ENCODE measurements around the gene FCGR2B. TPM values are rescaled to one million over a fixed set of nuclear protein-coding genes. Genes with fewer than 3 reads are reported as not detected.
"Not testable (repeated sequence)": the region's sequence is repeated elsewhere in the genome, so short reads cannot be mapped to it uniquely, and the experiment has no call there.

The FCGR2B gene
- total RNA-seq, 4 donors from 2014 or later, result 5.3 to 9.1 (median 6.0) TPM

DNA sequence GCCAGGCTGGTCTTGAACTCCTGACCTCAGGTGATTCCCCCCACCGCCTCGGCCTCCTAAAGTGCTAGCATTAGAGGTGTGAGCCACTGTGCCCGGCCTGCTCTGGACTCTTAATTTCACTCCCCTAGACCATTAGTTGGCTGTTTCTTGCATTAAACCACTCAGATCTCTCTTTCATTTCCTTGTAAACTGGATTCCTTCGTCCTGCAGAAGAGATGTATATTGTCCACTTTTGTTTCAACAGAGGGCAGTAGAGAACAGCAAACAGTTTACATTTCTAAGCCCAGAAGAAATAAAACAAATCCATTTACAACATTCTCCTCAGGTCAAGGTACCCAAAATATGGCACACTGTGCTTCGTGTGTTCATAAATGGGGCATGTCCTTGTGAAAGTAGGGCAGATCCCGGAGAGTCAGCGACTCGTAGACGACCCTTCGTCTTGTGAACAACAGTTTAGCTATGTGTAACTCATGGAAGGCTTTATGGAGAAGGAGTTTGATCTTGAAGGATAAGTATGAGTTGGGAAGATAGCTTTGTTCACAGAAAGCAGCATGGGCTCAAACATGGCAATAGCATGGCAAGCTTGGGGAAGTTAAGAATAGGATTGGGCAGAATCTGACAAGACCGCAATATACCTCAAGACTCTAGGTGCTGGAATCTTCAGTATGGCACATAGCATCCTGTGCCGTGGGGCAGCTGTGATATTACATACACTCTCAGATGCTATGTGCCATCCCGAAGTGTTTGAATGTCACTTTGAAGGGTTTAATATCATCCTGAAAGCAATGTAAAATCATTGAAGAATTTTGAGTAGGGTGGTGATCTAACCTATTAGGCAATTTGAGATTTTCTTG, 15.2 kb upstream of the FCGR2B start:
- not testable (repeated sequence) for H3K4me3 ChIP-seq; H3K27me3 ChIP-seq; H3K27ac ChIP-seq; H3K4me1 ChIP-seq; H3K9me3 ChIP-seq; DNase-seq (ENCODE audit: low spot score in 2 of 2); H3K36me3 ChIP-seq
- TF ChIP-seq, protein P1, sequence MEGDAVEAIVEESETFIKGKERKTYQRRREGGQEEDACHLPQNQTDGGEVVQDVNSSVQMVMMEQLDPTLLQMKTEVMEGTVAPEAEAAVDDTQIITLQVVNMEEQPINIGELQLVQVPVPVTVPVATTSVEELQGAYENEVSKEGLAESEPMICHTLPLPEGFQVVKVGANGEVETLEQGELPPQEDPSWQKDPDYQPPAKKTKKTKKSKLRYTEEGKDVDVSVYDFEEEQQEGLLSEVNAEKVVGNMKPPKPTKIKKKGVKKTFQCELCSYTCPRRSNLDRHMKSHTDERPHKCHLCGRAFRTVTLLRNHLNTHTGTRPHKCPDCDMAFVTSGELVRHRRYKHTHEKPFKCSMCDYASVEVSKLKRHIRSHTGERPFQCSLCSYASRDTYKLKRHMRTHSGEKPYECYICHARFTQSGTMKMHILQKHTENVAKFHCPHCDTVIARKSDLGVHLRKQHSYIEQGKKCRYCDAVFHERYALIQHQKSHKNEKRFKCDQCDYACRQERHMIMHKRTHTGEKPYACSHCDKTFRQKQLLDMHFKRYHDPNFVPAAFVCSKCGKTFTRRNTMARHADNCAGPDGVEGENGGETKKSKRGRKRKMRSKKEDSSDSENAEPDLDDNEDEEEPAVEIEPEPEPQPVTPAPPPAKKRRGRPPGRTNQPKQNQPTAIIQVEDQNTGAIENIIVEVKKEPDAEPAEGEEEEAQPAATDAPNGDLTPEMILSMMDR (IDR thresholded peaks at IDR 0.05), result peak in 1 of 2 donors; percentile 24
- 63% methylated on average over 12 of the region's 13 CpGs for whole genome bisulfite sequencing

DNA sequence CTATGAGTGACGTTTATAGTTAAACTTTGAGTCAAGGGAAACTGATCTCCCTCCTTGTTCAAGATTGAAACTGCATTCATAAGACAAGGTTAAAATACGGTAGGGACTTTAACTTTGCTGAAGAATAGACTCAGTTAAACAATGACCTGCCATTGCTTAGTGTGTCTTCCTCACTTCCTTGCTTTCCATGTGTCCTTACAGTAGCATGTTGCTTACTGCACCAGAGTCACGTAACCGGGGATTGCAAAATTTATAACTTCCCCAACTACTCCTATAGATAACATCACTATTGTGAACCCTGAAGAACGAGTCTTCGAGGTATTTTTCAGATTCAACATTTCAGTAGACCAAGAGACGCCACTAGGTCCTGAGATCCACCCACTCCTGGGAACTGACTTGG, 9.4 kb upstream of the FCGR2B start:
- not testable (repeated sequence) for H3K4me3 ChIP-seq; H3K4me1 ChIP-seq; H3K9me3 ChIP-seq; DNase-seq (ENCODE audit: low spot score in 2 of 2); H3K27me3 ChIP-seq; H3K27ac ChIP-seq; H3K36me3 ChIP-seq
- 74% methylated on average over 2 of the region's 7 CpGs for WGBS

DNA sequence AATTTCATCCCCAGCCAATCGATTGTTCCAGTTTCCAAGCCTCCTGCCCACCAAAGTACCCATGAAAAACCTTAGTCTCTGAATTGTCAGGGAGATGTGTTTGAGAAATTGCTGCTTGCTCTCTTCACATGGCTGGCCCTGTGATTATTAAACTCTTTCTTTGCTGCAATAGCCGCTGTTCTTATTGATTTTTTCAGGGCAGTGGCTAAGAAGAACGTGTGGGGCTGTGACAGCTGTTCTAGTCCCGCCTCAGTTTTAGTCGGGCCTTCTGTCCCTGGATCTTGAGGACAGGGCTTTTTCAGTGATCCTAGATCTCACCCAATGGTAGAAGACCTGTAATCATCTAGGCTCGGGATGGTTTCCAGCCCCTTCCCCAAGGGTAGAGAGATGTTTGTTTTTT, 9.0 kb upstream of the FCGR2B start:
- WGBS, result 75% methylated on average over 6 of the region's 6 CpGs
- DNase-seq (ENCODE audit: low spot score in 2 of 2); H3K4me1 ChIP-seq; H3K4me3 ChIP-seq; H3K36me3 ChIP-seq; H3K27ac ChIP-seq; H3K9me3 ChIP-seq; H3K27me3 ChIP-seq: not testable (repeated sequence)

DNA sequence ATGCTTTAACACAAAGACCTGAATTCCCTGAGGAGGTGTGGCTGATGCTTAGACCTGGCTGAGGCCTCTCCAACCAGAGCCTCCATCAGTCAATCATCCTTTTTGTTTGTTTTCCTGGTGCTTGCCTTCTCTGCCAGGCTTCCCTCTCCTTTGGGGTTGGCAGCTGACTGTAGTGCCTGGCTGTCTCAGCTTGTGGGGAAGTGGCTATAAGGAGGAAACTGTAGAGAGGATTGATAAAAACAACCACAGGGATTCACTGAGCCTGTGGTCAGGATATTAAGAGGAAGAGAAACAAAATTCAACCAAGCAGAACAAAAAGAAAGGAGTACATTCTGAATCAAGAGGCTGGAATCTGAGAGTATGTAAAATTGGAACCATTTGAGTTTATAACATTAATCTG, 4.4 kb upstream of the FCGR2B start:
- H3K4me1 ChIP-seq; H3K9me3 ChIP-seq; DNase-seq (ENCODE audit: low spot score in 2 of 2); H3K27ac ChIP-seq; H3K27me3 ChIP-seq; H3K4me3 ChIP-seq; H3K36me3 ChIP-seq: not testable (repeated sequence)

DNA sequence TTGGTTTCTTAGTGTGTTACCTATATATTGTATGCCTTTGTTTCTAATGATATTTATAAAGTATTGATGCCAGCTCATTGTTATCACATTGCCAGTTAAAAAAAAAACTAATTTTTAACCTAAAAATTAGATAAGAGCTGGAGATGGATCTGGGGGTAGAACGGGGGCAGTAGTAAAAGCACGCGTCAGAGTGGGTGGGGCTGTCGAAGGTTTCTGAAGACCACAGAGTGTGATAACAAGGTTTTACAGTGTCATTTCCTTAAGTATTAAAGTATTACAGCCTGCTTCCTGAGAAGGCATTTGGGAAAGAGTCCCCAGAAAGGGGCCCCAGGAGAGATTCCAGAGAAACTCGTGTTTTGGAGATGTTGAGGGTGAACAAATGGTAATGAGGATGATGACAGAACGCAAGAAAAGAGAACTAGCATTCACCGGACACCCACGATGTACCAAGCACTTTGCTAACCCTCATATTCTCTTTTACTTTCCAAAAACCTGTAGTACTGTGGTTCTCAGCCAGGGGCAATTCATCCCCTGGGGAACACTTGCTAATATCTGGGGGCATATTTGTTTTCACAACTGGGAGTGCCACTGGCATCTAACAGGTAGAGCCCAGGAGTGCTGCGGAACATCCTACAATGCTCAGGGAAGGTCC, 1.2 kb upstream of the FCGR2B start:
- H3K27ac ChIP-seq; H3K4me3 ChIP-seq; H3K36me3 ChIP-seq; DNase-seq (ENCODE audit: low spot score in 2 of 2); H3K27me3 ChIP-seq; H3K9me3 ChIP-seq; H3K4me1 ChIP-seq: not testable (repeated sequence)
- WGBS, result no CpG with 5 or more reads among the region's 9 CpGs

DNA sequence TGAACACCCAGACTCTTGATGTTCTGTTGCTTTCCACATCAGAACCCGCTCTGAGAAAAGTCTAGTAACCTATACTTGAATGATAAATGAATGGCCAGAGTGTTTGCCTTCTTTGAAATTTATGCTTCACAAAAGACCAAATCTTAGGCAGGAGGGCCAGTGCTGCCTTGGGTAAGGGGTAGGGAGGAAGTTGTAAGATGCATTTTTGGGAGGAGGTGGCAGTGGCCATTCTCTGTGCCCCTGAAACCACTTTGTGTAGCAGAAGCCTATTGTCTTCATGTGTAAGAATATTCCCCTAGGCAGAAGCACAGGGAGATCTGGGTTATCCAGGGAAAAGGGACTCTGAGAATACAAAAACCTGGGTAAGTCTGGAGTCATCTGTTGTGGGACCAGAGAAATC, 626 bp downstream of the FCGR2B start:
- WGBS, result no CpG with 5 or more reads among the region's 1 CpG
- H3K36me3 ChIP-seq; DNase-seq (ENCODE audit: low spot score in 2 of 2); H3K9me3 ChIP-seq; H3K27me3 ChIP-seq; H3K4me1 ChIP-seq; H3K4me3 ChIP-seq; H3K27ac ChIP-seq: not testable (repeated sequence)

DNA sequence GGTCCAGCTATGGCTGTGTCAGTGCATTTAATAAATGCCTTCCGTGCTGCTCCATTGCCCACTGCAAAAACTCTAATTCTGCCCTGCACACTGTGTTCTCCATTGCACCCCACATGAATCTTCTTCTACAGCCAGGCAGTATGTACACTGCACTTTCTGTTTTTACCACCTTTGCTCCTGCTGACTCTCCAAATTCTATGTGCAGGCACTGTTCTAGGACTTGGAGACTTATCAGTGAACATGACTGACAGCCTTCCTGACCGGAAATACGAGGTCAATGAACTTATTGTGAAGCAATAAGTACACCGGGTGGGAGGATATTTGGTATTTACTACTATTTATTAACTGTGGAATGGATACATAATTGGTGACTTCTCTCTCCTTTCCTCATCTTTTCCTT, 1.7 kb downstream of the FCGR2B start:
- not testable (repeated sequence) for H3K27ac ChIP-seq; H3K27me3 ChIP-seq; DNase-seq (ENCODE audit: low spot score in 2 of 2); H3K9me3 ChIP-seq; H3K4me3 ChIP-seq; H3K4me1 ChIP-seq; H3K36me3 ChIP-seq
- WGBS, result no CpG with 5 or more reads among the region's 4 CpGs

DNA sequence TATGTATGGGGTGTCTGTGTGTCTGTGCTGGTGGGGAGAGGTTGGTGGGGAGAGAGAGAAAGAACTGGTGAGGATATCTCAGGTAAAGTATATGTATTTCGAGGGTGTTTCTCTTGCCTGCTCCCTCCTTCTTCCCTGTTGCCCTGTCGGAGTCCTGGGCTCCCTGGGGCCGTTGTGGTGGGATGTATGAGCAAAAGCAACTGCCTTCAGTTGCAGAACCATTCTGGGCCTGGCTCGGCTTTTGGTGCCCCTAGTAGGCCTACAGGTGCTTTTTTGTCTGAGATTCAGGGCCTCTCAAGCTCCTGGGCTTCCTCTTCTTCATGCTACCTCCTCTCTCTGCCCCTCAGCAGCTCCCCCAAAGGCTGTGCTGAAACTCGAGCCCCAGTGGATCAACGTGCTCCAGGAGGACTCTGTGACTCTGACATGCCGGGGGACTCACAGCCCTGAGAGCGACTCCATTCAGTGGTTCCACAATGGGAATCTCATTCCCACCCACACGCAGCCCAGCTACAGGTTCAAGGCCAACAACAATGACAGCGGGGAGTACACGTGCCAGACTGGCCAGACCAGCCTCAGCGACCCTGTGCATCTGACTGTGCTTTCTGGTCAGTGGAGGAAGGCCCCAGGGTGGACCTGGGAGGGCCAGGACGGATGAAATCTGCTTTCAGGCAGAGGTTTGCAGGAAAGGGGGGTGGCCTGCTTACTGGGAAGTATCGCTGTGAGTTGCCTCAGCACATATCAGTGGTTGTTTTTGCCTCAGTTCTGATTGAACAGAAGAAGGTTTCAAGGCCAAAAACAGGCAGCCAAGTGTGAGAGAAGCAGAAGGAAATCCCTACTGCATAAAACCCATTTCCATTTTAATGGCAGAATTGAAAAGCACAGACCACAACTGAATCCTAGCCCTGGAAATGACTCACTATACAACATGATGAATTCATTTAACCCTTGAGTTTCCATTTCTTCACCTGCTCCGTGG, 8.4 kb downstream of the FCGR2B start:
- H3K9me3 ChIP-seq; H3K27me3 ChIP-seq; H3K4me3 ChIP-seq; H3K4me1 ChIP-seq; H3K36me3 ChIP-seq; H3K27ac ChIP-seq; DNase-seq (ENCODE audit: low spot score in 2 of 2): not testable (repeated sequence)
- 72% methylated on average over 7 of the region's 15 CpGs for WGBS

DNA sequence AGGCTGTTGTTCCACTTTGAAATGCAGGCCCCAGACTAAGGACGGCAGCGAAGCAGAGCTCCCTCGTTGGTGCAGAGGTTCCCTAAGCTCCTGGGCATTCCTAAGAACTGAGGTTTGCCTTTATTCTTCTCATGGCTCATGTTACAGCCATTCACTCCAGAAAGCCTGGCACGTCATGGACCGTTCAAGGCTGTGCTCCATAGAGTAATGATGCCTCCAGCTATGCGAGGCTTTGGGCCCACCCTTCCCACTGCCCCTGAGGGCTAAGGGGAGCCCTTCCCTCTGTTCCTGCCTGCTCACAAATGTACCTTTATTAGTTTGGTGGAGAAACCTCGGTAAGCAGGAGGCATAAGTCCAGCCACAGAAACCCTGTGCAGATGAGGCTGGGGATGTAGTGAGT, 10.5 kb downstream of the FCGR2B start:
- not testable (repeated sequence) for DNase-seq (ENCODE audit: low spot score in 2 of 2); H3K4me3 ChIP-seq; H3K36me3 ChIP-seq; H3K27me3 ChIP-seq; H3K9me3 ChIP-seq; H3K4me1 ChIP-seq; H3K27ac ChIP-seq
- 100% methylated on average over 2 of the region's 7 CpGs for WGBS

DNA sequence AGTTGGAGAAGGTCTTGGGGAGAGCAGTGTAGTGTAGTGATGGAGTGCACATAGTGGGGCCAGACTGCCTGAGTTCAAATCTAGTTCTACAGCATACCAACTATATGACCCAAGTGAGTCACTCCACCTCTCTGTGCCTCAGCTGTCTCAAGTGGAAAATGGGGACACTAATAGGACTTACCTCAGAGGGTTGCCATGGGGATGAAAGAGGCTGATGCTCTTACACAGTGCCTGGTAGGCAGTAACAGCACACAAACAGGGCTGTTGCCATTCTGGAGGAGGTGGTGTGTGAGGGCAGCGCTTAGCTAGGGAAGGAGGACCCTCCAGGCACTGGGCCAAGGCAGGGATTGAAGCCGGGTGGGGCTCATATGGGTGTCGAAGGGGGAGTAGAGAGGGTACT, 11.5 kb downstream of the FCGR2B start:
- not testable (repeated sequence) for H3K36me3 ChIP-seq; H3K9me3 ChIP-seq; H3K4me3 ChIP-seq; DNase-seq (ENCODE audit: low spot score in 2 of 2); H3K4me1 ChIP-seq; H3K27ac ChIP-seq; H3K27me3 ChIP-seq
- 85% methylated on average over 3 of the region's 3 CpGs for WGBS

DNA sequence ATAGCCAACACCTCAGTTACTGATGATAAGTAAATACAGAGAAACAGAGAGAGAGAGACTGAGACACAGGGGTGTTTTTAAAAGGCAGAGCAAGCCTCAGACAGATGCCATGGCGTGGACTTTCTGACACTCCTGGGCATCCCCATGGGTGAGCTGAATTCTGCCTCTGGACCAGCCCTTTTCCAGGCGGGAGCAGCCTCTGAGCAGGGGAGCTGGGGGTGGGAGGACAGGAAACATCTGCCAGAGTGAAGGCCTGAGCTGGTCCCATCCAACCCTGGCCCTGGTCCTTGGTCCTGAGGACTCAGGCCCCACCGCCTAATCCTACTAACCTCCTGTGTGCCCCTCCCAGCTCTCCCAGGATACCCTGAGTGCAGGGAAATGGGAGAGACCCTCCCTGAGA, 12.0 kb downstream of the FCGR2B start:
- H3K27me3 ChIP-seq; H3K4me3 ChIP-seq; H3K9me3 ChIP-seq; H3K36me3 ChIP-seq; H3K4me1 ChIP-seq; DNase-seq (ENCODE audit: low spot score in 2 of 2); H3K27ac ChIP-seq: not testable (repeated sequence)
- WGBS, result 56% methylated on average over 3 of the region's 3 CpGs

Data from suprapubic skin (tissue), 4 donors.